HG03064 (cell line): Measurements from ENCODE around the gene POLR2F.
A peak's percentile ranks its signal among the peaks of the same experiment; 100 is the strongest.

Experiments
- ATAC-seq: cut with Tn5 transposase; IDR thresholded peaks from one replicate; pipeline ENCODE4 v1.9.1; 2021; ENCODE audit warnings: low read depth; ENCODE audit not compliant: unreplicated experiment

The POLR2F gene

DNA sequence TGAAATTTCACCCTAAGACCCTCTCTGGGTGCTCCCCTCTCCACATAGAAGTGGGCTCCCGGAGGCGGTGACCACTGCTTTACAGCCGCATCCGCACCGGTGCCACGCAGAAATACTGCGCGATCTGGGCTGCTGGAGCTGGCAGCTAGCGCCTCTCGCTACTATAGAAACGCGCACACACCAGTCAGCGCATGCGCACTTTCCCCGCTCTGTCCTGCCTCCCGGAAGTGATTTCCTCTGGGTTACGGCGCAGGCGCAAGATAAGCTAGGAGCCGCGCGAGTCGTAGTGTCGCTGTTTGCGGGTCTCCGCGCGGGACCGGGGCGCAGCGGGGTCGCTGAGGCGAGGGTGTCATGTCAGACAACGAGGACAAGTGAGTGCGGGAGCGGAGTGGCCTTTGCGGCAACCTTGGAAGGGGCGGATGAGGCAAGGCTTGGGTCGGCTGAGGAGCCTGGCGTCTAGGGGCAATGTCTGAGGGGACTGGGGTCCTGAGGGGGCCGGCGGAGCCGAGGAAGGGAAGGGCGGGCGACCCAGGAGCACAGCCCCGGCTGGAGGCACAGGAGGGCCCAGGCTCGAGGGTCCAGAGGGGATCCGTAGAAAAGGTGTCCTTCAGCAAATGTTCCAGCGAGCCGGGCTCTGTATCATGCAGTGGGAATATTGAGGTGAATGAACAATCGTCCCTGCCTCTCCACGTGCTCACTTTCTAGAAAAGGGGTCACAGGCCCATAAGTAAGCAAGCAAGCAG lies at the start of gene POLR2F, which contains the start of gene C22orf23:
Gene POLR2F (plus strand): TSS at position 263 of the 743 bp plus-strand sequence. CDS start 89 bp downstream, at position 352.
Gene C22orf23 (minus strand): TSS at position 165 of the 743 bp plus-strand sequence. CDS start 452 bp downstream, outside the sequence.
- peak; percentile 75 for ATAC-seq

DNA sequence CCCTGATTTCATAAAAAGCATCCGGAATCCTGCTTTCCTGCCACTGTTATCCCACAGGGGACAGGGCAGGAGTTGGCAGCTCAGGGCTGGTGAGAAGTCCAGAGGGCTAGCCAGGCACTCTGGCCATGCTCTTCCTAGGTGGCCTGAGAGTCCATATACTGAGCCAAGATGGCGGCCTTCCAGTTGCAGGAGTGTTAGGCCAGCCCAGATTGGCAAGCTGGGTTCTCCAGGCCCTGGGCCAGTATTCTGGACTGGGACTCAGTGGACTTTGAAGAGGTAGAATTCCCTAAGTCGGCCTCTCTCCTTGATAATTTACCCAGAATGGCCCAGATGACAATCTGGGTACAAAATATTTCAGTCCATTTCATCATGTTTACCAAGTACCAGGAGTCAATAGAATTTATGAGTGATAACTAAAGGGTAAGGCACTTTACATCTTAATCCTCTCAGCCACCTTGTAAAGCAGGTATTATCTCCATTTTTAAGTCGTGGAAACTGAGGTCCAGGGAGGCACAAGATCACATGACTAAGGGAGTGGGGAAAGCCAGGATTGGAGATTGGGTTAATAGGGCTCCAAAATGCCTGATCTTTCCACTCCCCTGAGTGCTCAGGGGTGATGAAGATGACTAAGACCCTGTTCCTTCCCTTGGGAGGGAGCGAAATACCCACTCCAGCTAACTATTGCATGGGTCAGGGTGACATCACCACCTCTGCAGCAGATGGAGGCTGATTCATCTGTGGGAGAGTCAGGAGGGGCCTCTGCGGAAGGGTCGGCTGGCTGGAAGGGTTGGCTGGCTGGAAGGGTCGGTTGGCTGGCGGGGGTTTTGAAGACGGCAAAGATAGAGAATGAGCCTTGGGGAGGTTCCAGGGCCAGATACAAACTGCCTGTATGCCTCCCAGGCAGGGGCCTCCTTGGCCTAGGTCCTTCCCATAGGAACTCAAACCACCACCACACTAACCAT lies 48.6 kb upstream of the POLR2F start:
- no peak for ATAC-seq

GRCh38 chr22:37905534-37906363 lies 47.8 kb upstream of the POLR2F start, which contains the start of gene MICALL1:
Gene MICALL1 (plus strand): TSS chr22:37906297. CDS start chr22:37906423, 126 bp downstream.
- ATAC-seq: peak; percentile 59

DNA sequence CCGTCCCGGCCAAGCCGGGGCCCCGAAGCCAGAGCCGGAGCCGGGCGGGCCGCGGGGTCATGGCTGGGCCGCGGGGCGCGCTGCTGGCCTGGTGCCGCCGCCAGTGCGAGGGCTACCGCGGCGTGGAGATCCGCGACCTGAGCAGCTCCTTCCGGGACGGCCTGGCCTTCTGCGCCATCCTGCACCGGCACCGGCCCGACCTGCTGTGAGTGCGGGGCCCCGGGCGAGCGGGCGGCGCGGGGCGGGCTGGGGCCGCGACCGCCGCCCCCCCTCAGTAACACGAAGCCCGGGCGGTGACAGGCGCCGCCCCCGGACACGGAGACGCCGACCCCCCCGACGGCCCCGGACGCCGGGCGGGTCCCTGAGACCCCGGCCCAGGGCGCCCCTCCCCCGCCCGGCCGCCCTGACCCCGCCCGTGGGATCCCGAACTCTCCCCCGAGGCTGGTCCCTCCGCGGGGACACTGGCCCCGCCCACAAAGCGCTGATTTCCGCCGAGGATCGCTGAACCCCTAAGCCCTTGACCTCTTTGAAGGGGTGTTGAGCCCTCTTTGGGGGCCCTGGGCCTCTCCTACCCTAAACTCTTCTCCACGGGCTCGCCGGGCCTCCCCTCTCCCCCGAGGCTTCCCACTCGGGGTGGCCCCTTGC lies 47.0 kb upstream of the POLR2F start:
- peak; percentile 26 for ATAC-seq

DNA sequence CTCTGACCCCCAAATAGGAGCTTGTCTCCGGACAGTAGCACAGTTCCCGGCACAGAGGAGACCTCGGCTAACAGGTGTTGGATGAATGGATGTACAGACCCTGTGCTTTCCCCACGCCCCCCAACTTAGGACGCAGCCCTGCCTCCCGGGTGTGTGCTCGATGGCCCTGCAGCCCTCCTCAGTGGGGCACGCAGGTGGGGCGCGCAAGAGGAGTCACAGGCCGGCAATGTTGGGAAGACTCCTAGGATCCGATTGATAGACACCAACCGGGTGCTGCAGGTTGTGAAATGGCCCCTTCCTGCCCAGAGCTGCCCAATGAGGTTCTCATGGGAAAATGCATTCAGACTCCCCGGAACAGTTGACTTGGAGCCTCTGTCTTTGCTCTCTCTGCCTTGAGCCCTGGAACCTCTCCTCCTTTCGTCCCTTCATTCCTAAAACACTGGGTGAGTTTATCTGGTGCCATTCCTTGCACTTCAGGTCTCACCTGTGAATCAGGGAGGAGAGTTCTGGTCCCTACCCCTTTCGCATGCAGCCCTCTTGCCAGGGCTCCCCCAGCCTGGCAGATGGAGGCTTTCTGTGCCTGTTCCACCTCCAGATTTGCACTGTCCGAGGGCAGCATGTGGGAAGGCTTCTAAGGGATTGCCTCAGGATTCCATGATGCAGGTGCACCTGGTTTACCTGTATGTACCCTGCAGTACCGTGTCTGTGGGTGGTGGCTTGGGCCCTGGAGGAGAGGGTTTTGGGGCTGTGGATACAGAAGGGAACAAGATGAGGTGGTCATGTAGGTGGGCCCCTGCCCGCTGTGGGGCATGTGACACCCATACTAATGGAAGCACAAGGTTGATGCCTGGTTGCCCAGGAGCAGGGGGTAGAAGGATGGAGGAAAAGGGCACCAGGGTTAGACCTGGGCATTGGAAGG lies 46.2 kb upstream of the POLR2F start:
- ATAC-seq: peak; percentile 11

- ATAC-seq: no peak
These were observed 43.7 kb upstream of the POLR2F start for GRCh38 chr22:37909766-37910165.

DNA sequence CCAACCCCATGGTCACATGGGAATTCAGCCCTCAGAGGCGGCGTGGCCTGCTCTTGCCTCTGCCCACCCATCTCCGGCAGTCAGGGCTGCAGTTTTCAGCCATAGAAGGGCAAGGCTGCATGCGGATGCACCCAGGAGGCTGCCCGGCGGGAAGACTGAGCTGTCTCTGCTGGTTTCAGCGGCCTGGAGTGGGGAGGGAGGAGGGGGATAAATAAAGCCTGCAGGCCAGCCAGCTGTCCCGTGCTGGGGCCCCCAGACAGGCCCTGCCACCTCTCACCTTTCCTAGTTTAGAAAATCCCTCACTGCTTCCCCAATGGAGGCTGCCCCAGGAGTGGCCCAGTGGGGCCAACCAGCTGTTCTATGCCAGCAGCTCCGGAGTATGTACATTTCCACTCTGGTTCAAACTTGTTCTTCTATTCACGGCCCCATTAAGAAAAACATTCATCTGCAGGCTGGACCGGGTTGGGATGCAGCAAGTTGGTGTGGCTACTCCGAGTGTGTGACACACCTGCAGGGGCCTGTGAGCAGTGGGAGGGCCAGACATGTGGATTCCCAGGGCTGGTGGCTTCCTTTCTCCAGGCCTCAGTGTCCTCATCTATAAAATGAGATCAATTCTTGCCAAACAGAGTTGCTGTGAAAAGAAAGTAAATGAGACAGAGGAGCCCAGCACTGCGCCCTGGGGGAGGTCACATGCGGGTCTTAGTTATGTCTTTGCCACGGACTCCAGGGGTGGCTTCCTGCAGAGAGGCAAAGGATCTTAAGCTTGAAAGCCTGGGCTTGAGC lies 42.4 kb upstream of the POLR2F start:
- ATAC-seq: no peak

- no peak for ATAC-seq
These were observed 41.8 kb upstream of the POLR2F start for GRCh38 chr22:37911697-37912096.

- no peak for ATAC-seq
These were observed 41.3 kb upstream of the POLR2F start for GRCh38 chr22:37912171-37912570.

- ATAC-seq: no peak
These were observed 40.2 kb upstream of the POLR2F start for GRCh38 chr22:37913233-37913721.

DNA sequence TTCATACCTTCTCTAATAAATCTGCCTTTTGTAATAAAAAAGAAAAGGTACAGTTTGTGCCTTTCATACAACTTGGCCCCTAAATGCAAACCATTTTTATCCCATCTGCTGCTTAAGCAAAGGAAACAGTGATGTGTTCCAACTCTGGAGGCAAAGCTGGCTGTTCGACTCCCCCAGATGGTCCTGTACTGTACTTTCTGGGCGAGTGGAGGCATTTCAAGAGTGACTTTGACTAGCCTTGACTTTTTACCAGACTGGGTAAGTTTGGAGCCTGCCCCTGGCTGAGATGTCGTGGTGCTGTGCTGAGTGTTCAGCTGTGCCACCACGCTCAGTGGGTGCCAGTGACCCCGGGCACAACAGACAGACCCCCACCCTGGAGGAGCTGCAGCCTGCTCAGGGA lies 37.2 kb upstream of the POLR2F start:
- ATAC-seq: no peak

DNA sequence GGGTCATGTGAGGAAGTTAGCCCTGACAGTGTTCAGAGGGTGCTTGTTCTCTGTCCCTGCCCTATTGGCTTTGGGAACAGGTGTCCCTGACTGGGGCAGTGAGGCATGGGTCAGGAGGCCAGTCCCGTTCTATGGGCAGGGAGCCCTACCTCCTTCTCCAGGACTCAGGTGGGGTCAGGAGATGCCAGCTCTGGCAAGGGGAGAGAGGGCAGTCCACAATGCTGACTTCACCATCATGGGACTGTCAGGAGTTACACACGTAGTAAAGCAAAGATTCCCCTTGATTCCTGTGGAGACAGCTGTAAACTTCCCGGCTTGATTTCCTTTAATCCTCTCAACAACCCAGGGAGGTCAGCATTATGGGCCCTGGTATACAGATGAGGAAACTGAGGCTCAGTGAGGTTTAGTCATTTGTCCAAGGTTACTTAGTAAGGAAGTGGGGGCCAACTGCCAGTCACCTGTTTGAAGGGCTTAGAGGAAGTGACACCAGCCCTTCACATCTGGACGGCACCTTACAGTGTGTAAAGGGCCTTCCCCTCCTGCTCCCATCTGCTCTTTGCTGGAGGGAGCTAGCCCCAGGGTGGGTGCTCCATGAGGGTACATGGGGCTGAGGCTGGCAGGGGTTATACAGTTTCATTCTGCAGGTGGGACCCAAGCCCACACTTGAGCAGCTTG lies 35.5 kb upstream of the POLR2F start:
- ATAC-seq: no peak

- ATAC-seq: no peak
These were observed 34.8 kb upstream of the POLR2F start for GRCh38 chr22:37918580-37919270.

- no peak for ATAC-seq
These were observed 33.4 kb upstream of the POLR2F start for GRCh38 chr22:37920126-37920525.

GRCh38 chr22:37922191-37922590 lies 31.3 kb upstream of the POLR2F start:
- no peak for ATAC-seq

DNA sequence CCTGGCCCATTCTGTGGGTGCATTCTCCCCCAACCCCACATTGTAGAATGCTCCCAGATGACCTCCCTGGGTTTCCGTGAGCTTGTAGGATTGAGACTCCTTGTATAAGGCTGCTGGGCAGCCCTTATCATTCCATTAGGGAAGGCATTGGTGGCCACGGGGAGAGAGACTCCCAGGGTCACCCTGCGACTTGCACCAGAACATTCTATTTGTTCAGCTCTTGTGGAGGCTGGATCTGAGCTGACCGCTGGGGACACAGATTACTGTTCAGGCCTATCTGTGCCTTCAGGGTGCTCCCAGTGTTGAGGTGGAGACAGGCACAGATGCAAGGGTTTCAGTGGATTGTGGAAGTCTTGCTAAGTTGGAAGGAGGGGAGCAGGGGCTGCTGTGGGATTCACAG lies 29.6 kb upstream of the POLR2F start:
- no peak for ATAC-seq
